CD4-positive, alpha-beta T cell treated with Interleukin-17A for 4 hours (primary cell): ENCODE data around the gene S100A5.
A peak's percentile ranks its signal among the peaks of the same experiment; 100 is the strongest.
"Not testable (repeated sequence)": the region's sequence is repeated elsewhere in the genome, so short reads cannot be mapped to it uniquely, and the experiment has no call there.

Source experiments
- DNase-seq: peaks from one replicate; pipeline ENCODE4 v3.0.0-alpha.2; 2020; ENCODE audit warnings: mixed read lengths

Gene S100A5

GRCh38 chr1:153532769-153533599 is 7.8 kb downstream of the S100A5 start:
- peak; percentile 87 for DNase-seq

DNA sequence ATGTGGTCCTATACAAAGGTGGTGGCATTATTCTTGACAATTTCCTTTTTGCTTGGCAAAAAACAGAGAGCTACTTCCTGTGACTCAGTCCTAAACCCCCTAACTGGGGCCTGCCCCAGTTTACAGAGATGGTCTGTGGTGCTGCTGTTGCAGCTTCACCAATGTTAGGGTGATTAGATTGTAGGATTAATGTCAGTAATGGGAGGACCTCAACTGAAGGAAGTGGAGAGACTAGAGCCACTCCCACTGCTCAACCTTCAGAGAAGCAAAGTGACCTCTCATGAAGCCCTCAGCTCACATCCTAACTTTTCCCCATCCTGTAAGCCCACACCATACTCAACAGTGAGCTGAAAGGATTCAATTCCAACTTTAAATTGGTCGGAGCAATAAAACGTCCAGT is 8.6 kb downstream of the S100A5 start:
- DNase-seq, result peak; percentile 68

DNA sequence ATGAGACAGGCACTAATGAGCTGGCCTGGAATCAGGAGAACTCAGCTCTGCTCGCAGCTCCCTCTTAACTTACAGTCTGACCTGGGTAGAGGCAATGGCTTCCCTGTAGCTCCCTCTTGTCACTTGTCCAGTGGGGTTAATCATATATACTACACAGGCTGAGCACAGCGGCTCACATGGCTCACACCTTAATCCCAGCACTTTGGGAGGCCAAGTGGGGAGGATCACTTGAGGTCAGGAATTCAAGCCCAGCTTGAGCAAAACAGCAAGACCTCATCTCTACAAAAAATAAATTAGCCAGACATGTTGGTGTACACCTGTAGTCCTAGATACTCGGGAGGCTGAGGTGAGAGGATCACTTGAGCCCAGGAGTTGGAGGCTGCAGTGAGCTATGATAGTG is 9.1 kb downstream of the S100A5 start:
- DNase-seq, result no peak

DNA sequence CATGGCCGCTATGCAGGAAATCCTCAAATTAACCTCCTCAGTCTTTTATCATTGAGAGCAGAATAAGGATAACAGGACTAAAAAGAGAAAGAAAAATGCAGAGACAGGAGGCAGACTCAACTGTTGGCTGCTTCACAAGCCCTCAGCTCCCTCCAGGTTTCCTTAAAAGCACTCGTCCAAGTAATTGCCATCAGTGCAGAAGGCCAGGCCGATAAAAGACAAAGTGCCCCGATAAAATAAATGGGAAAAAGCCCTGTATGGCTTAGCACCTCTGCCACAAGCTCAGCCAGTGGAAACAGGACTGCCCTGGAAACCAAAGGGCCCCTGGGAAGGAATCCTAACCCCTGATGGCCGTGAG is 13.1 kb downstream of the S100A5 start:
- no peak for DNase-seq

GRCh38 chr1:153527023-153527682 is 13.6 kb downstream of the S100A5 start:
- no peak for DNase-seq

GRCh38 chr1:153526132-153526543 is 14.6 kb downstream of the S100A5 start:
- DNase-seq, result no peak

DNA sequence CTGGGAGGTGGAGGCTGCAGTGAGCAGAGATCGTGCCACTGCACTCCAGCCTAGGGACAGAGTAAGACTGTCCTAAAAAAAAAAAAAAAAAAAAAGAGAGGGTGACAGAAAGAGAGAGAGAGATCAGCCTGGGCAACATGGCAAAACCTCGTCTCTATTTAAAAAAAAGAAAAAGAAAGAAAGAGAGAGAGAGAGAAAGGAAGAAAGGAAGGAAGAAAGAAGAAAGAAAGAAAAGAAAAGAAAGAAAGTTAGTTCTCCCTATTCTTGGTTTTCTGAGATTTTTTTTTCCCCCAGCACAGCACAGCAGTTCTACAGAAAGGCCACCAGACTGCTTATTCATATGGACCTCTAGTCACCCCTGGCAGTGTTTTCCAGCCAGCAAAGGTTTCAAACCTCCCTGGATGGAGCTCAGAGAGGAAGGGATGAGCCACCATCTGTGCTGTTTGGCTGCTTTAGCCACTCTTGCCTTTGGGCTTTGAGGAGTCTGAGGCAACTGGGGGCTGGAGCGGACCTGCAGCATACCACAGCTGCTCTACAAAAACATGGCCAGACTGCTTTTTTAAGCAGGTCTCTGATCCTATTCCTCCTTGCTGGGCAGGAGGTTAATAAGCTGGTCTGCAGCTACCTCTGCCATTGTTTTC is 15.5 kb downstream of the S100A5 start:
- no peak for DNase-seq

DNA sequence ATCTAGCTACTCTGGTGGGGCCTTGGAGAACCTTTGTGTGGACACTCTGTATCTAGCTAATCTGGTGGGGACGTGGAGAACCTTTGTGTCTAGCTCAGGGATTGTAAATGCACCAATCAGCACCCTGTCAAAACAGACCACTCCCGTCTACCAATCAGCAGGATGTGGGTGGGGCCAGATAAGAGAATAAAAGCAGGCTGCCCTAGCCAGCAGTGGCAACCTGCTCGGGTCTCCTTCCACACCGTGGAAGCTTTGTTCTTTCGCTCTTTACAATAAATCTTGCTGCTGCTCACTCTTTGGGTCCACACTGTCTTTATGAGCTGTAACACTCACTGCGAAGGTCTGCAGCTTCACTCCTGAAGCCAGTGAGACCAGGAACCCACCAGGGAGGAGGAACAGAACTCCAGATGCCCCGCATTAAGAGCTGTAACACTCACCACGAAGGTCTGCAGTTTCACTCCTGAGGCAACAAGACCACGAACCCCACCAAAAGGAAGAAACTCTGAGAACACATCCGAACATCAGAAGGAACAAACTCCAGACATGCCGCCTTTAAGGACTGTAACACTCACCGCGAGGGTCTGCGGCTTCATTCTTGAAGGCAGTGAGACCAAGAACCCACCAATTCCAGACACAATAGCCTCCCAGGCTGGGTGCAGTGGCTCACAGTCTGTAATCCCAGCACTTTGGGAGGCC is 18.2 kb downstream of the S100A5 start:
- DNase-seq, result not testable (repeated sequence)

DNA sequence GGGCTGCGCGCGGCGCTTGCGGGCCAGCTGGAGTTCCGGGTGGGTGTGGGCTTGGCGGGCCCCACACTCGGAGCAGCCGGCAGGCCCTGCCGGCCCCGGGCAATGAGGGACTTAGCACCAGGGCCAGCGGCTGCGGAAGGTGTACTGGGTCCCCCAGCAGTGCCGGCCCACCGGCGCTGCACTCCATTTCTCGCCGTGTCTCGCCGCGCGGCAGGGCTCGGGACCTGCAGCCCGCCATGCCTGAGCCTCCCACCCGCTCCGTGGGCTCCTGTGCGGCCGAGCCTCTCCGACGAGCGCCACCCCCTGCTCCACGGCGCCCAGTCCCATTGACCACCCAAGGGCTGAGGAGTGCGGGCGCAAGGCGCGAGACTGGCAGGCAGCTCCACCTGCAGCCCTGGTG is 18.9 kb downstream of the S100A5 start:
- not testable (repeated sequence) for DNase-seq

DNA sequence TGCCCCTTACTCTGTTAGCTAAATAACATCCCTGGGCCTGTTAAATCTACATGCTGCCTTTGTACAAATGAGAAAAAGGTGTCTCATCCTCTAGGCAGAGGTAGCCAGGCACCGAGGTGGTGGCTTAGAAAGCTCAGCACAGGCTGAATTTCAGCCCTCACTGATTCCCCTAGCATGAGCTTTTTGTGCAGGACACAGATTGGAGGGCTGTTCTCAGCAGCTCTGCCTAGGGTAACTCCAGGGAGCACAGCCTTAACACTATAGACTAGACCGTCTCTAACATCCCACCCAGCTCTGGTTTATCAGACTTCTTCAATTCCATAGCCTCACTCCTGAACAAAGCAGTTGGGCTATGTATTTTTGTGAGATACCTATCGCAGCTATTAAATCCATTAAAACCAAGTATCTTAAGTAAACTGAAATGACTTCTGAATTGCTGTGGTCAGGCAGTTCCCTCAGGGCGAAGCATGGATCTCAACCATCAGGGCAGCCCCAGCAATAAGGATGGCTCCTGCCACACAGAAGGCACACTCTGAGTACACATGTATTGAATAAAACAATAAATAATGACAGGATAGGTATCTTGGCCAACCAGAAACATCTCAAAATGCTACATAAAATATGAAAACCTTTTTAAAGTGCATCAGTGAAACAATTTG is 19.8 kb downstream of the S100A5 start:
- no peak for DNase-seq

GRCh38 chr1:153520137-153520691 is 20.5 kb downstream of the S100A5 start:
- DNase-seq, result not testable (repeated sequence)

GRCh38 chr1:153519242-153519641 is 21.5 kb downstream of the S100A5 start:
- no peak for DNase-seq

DNA sequence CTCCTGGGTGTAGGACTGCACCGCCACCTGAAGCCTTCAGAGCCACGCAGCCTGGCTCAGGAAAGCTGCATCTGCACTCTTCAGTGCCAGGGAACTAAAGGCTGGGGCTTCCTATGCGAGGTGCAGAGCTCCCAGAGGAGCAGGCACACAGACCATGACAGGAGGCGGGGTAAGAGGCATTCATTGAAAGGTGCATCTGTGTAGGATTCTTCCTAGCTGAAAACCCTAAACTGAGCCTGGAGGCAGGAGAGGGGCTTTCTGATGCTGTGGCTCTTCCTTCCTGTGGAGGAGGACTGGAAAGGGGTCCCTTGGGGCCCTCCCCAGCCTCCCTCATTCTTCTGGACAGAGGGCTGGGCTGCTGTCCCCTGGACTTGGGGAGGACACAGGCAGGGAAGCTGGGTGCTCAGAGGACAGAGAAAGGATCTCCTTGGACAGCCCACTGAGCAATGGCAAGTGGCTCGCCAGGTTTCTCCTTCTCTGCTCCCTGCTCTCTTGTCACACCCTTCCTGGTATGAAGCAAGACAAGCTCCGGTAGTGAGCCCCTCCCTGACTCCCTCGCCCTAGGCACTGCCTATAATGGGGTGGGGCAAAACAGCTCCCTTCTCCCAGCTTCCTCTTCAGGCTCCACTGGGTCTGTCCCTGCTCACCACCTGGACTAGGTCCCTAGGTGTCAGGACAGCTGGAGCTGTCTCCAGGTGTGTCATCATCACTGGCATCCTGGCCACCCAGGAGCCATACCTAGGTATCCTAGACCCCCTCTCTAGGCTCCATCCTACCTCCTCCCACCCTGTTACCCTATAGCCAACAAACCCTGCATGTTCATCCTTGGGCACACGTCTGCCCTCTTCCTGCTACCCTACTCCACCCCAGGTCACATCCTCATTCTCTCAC is 25.0 kb downstream of the S100A5 start:
- no peak for DNase-seq

- no peak for DNase-seq
Observed at GRCh38 chr1:153513666-153514065, 27.1 kb downstream of the S100A5 start.

GRCh38 chr1:153513023-153513422 is 27.7 kb downstream of the S100A5 start:
- no peak for DNase-seq

GRCh38 chr1:153510984-153511410 is 29.7 kb downstream of the S100A5 start:
- DNase-seq, result peak; percentile 91

DNA sequence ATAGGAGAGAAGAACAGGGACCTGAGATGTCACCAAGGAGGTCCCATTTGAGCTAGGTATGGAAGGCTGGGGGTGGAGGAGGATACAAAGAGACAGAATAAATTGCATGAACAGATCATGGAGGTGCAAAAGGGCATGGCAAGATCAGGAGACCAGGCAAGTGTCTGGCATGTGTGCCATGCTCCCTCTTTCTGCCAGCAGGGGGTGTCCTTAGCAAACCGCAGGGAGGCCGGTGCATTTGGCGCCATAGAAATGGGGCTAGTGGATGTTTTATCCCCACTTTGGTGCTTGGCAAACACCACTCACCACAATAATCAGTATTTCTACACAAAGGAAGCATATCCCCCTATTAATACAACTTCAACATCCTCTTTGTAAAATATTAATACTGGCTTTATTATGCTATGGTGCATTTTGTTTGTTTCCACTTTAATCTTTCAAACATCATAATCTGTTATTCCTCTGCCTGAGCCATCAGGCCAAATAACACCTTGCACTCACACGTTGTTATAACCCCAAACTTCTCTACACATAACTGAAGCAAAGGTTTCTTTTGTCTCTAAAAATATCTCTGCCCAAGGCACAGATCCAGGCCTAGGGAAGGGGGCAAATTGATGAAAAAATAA is 30.9 kb downstream of the S100A5 start:
- DNase-seq, result peak; percentile 79

- DNase-seq, result no peak
Observed at GRCh38 chr1:153509036-153509435, 31.7 kb downstream of the S100A5 start.

- DNase-seq, result no peak
Observed at GRCh38 chr1:153507926-153508583, 32.7 kb downstream of the S100A5 start.

GRCh38 chr1:153506831-153507413 is 33.8 kb downstream of the S100A5 start:
- DNase-seq, result no peak
